GM19043 (cell line): ENCODE measurements around the gene STT3B.

Experiments
- ATAC-seq: cut with Tn5 transposase; IDR thresholded peaks from one replicate; pipeline ENCODE4 v1.9.1; 2021; ENCODE audit warnings: low read depth; ENCODE audit not compliant: unreplicated experiment

STT3B gene

DNA sequence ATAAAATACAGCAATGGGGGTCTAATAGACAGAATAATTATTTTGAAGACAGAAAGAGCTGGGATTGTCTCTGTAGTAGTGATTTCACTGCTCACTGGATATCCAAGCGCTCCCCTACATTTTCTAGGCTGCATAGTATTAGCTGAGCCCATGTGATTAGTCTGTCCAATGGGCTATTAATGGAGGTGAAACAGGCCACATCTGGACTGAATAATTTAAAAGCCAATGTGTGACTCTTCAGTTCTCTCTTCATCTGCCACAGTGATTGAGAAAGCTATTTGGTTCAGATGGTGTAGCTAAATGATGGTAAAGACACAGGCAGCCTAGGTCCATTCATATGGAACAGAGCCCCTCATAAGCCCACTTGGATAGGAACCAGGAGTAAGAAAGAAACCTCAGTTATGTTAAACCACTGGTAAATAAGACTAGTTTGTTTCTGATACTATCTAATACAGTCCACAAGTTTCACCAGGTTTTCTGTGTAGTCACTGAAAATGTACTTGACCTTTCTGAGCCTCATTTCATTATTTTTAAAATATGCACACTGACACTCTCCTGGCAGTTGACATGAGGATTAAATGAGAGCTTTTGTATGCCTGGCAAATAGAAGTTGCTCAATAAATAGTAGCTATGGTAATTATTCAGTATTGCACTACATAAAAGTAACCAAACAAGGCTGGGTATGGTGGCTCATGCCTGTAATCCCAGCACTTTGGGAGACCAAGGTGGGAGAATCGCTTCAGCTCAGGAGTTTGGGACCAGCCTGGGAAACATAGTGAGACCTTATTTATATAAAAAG is 17.0 kb upstream of the STT3B start:
- no peak for ATAC-seq

DNA sequence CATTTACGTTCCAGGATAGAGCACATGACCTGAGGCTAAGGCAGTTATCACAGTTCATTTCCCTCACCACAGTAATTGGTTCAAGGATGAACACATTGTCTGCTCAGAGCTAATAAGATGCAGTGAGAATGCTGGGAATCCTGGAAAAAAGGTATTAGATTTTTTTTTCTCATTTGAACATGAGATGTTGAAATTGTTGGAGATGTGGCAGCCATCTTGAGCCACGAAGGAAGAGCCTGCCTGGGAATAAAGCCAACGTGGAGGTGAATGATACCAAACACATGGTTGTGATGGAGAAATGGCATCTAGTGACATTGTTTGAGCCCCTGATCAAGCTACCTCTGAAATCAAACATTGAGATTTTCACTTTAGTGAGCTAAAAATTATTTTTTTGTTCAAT is 16.0 kb upstream of the STT3B start:
- no peak for ATAC-seq

DNA sequence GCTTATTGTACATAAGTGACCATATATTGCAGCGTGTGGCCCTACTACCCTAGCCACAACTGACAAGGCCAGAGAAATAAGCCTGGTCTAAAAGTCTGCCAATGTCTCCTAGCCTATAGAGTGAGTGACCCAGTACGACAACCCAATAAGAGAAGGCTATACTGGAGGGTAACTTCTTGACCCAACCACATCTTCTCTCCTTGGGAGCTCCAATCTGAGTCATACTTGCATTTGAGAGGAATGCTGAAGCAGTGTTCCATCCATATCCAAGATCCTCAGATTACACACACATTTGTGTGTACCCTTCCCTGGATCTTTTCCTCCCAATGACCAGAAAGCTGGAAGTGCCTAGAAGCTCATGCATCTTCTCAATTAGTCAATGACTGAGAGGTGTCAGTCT is 11.3 kb upstream of the STT3B start:
- ATAC-seq, result no peak

DNA sequence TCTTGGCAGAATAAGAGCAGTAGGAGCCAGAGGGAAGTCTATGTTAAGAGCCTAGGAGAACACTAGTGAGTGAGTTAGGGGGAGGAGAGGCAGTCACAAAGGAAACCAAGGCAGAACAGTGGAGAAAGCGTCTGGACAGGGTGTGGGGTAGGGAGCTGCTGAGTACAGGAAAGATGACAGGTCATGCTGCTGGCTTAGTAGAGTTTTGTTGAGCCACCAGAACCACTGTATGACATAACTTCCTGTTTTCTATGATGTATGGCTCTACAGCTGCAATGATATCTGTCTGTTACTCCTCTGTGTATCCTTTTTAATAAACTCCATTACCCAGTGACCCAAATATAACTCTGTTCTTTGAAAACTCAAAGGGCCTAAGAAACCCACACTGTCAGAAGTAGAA is 10.6 kb upstream of the STT3B start:
- ATAC-seq, result peak; percentile 68

DNA sequence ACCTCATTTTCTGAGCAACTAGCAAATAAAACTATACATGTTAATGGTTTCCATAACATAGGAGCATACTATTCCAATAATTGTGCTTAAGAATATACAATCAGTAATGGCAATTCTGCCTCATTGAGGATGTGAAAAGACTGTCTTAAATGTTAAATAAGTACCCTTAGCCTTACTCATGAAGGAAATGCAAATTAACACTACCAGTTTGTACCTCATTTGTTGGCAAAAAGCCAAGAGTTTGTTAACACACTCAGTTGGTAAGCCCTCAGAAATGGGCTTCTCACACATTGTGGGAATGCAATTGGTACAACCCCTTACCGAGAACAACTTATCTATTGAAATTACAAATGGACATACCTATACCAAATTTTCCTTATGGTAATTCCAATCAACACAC is 9.2 kb upstream of the STT3B start:
- ATAC-seq, result no peak

DNA sequence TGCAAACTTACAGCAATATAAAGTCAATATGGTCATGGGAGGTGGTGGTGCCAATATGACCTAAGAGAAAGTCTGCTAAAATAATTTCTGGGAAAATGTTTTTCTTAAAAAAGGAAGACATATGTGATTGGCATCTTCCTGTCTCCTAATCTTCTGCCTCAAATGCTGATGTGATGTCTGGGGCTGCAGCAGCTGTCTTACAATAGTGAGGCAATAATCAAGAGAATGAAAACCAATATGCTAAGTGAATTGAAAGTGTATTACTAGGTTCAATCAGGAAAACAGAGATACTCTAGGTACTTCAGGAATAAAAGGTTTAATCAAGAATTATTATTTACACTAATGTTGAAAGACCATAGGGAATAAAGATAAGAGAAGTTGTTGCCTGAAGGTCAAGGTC is 7.2 kb upstream of the STT3B start:
- no peak for ATAC-seq

DNA sequence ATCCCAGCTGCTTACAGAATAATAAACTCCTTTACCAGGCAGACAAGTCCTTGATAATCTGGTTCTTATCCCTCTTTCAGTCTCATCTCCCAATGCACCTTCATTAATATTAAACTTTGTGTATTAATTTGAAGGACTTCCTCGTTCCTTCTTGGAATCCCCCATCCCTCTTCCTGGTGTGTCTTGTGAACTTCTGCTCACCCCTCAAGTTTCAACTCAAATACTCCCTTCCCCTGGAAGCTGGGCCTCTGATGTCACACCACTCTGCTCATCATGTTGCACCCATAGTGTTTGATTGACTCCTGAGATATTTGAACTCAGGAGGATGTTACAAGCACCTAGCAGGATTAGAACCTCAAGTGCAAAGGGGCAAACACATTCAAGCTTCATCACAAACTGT is 3.3 kb upstream of the STT3B start:
- ATAC-seq, result no peak

DNA sequence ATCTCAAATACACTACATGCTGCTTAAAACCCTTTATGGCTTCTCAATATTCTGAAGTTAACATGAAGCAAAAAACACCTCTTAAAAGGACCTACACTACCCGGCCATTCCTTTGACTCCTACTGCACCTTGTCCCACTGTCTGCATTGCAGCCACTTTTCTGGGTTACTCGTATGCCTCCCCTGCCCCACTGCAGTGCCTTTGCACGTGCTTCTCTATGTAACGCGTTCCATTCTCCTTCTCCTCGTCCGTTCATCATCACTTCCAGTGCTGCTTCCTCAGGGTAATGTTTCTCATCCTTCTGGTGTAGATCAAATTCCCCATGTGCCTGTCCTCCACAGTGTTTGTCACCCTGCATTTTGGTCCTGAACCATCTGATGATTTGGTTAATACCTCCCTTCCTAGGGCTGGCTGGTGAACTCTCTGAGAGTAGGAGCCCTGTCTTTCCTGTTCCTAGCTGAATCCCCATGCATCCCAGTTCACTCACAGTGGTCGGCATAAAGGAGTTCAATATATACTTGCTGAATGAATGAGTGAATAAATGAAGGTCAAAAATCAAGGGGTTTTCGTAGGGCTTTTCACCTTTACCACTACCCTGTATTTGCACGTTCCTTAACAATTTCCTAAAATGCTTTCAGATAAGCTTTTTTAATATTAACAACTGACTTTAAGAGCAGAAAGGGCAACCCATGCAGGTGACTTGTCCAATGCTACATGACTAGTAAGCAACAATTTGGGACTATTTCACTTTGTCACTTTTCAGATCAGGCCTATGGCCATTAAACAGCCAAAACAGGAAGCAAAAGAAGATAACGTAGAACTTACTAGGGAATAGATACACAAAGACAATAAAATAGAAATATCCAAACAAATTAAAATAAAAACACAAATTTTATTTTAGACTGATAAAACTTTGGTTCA is 2.4 kb upstream of the STT3B start:
- no peak for ATAC-seq

DNA sequence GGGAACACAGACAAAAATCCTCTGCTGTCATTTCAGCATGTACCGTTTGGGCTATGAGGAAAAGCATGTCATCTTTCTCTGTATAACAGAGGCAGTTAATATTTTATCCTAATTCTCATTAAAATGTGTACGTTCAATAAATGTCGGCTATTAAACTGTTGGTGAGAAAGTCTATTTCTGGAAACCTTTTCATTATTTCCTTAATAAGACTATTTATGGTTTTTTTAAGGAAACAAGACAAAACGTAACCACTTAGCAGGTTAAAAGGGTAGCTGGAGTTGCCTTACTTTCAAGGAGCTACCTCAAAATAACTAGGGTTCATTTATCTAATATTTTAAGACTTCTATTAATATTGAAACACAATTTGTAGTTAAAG is 1.8 kb upstream of the STT3B start:
- ATAC-seq, result no peak

DNA sequence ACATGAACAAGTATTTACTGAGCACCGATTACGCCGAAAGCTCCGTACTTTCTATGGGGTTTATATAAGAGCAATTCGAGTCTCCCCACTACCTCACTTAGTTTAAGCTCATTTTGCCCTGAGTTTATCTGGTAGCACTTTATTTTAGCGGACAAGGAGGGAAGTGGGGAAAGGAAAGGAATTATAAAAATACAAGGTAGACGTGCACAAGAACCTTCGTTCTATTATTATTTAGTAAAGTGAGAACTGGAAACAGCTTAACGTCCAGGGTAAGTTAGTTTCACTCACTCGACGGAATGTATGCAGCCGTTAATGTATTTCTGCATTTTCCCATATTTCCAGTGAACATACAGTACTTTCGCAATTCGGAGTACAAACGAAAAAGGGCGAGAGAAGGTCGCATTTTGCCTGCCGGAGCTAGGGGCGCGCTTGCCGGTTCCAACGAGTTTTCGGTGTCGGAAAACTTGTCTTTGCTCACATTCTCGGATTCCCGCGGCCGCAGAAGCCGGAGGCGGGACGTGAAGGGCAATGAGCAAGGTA is 1.2 kb upstream of the STT3B start:
- ATAC-seq, result no peak

DNA sequence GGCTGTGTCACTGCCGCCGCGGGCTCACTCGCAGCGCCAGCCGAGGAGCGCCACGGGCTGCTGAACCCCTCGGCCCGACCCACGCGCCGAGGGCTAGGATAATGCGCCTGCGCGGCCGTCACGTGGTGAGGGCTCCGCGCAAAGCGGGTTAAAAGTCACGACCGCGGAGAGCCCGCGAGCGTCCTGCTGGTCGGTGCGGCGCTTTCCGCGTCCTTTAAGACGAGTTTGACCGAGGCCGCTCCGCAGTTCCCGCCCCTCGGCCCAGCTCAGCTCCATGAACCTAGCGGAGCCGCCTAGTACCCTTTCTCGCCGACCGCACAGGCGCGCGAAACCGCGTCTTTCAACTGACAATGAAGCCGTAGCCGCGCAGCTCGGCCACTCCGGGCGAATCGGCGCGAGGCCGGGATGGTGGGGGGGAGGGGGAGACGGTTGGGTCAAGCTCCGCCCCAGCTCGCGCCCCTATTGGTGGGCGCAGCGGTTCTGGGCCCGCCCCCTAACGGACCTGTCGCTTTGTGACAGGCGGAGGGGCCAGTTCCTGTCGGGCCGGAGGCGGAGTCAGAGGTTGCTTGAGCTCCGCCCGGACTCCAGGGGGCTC is 636 bp upstream of the STT3B start:
- peak; percentile 82 for ATAC-seq

DNA sequence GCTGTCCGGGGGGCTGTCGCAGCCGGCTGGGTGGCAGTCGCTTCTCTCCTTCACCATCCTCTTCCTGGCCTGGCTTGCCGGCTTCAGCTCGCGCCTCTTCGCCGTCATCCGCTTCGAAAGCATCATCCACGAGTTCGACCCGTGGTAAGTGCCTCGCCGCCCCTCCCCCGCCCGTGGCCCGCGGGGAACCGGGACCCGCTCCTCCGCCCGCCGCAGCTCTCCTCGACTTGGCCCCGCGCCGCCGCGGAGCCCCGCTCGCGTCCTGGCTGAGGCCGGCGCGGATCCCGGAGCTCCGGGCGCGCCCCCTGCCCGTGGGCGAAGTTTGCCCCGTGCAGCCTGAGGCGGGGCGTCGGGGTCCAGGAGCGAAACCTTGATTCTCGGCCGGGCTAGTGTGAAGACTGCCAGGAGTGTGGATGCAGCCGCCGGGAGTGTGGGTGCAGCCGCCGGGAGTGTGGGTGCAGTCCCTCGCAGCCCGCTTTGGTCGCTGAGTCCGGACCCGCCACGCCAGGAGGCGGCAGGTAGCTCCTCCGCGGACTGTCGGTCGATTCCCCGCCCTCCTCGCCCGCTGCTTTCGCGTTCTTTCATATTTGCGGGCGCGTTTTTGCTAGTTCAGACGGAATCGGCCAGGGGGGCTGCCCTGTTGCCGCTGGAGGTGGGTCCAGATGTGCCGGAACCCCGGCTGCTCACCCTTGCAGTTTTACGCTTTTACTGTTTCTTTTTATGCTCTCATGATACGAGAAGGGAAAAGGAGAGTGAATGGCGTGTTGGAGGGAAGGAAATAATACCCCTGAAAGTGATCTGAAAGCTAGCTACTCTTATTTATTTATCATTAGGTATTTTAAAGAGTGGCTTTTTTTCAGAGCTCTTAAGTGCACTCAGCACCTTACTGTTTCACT is 692 bp downstream of the STT3B start:
- ATAC-seq, result peak; percentile 0

DNA sequence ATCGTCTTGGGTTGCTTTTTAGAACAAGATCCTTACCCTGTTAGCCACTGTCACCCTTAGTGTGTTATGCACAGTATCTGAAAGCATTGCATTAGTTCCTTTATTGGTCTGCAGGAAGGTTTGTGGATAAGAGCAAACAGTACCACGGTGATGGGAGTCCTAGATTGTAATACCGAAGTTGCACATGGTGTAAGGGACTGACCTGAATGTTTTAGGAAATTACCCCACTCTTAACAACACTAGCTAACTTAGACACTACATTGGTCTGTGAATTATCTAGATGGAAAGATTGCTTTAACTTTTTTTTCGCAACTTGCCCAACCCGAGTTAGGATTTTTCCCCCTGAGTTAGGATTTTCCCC is 1.3 kb downstream of the STT3B start:
- no peak for ATAC-seq

DNA sequence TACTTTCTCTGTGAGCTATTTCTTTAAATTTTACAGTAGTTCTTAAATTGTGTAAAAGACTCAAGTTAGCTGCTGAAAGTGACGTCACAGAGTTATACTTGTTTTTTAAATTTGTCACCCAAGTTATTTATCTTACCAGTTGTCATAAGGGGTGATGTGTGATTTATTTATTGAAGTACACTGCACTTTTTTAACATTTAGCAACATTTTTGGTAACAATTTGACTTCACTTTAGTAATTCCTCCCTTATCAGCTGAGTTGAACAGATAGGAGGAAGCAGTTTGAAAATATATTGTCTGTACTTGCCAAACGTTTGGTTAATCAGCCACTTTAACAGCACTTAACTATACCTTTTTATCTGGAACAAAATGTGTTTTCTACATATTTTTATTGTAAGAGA is 3.8 kb downstream of the STT3B start:
- no peak for ATAC-seq

DNA sequence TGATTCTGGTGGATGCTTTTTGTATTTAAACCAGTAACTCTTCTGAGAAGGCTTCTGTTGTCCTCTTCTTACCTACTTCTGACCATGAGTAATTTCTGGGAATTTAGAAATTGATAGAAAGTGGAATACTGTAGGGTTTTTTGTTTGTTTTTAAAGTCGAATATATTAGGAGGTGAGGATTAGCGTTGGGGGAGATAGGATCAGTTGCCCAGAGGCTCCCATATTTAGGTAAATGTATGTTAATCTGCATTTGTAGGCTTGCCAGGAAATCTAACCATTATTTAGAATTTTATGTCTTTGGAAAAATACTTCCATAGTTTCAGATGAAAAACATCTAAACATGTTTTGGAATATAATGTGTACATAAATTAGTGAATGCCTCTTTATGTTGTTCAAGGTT is 6.1 kb downstream of the STT3B start:
- no peak for ATAC-seq

DNA sequence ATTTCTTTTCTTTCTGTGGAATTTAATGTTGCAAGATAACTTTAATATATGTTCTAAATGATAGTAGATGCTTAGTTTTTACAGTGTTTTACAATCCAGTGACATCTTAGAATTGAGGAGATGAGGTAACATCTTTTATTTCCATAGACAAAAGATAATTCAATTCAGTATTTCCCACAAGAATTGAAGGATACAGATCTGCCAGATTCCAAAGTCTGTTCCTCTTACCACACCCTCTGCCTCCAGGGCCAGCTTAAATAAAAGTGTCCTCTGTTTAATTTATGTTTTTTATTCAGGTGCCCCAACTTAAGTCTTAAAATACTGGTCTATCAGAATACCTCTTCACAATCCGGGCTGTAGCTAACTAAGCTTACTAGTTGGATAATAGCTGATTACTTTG is 6.5 kb downstream of the STT3B start:
- ATAC-seq, result no peak

DNA sequence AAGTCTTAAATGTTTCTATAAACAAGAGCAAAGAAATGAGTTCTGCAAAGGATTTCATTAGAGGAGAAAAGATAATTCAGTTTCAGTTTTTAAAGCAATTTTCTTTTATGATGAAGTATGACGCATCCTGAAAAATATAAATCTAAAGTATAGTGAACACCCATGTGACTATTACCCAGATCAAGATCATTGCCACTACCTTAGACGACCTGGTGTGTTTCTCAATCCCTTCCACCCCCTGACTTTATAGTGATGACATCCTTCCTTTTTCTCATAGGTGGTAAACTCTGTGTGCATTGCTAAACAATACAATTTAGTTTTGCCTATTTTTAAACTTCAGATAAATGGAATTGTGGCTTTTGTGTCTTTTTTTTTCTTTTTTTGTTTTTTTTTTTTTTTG is 8.4 kb downstream of the STT3B start:
- ATAC-seq, result no peak

DNA sequence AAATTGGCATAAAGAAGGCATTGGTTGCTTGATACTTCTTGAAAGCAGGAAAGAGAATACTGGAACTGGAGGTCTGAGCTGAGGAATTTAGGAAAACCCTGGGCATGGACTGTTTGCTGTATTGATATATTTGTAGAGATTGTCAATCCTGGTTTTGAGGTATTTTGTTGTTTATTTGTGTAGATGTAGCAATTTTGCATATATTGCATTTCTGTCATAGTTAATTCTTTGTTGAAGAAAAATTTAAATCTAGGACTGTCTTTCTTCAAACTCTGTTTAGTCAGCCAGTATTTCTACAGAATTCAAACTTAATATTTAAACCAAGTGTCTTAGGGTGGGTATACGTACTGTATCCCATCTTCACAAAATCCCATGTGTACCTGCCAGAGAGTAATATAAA is 9.5 kb downstream of the STT3B start:
- ATAC-seq, result no peak

DNA sequence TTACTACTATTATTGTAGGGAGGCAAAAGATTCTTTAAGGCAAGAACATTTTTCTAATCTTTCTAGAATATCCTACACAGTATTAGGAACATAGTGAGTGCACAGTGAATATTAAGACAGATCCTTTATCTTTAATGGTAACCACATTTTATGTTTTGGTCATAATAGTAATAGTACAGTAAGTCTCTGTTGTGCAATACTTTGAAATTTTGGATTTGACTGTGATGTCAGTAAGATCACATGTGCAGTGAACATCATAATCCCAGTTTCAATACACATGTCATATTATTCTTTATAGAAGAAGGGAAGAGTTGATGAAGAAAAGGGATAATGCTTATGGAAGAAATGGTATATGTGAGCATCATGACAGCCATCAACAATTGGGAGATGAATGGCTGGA is 10.7 kb downstream of the STT3B start:
- no peak for ATAC-seq

DNA sequence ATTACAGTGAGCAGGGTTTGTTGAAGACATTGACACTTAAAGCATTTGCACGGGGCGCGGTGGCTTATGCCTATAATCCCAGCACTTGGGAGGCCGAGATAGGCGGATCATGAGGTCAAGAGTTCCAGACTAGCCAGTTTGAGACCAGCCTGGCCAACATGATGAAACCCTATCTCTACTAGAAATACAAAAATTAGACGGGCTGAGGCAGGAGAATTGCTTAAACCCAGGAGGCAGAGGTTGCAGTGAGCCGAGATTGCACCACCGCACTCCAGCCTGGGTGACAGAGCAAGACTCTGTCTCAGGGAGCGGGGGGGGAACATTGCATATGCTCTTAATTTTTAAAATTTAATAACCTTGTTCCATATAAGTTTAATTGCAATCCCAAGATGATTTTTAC is 11.9 kb downstream of the STT3B start:
- ATAC-seq, result no peak
